ENCODE data around the gene GLI3. TPM values are rescaled to one million over a fixed set of nuclear protein-coding genes. Genes with fewer than 3 reads are reported as not detected.

The GLI3 gene
- total RNA-seq, 1 donor from 2014 or later: 17.1 TPM

DNA sequence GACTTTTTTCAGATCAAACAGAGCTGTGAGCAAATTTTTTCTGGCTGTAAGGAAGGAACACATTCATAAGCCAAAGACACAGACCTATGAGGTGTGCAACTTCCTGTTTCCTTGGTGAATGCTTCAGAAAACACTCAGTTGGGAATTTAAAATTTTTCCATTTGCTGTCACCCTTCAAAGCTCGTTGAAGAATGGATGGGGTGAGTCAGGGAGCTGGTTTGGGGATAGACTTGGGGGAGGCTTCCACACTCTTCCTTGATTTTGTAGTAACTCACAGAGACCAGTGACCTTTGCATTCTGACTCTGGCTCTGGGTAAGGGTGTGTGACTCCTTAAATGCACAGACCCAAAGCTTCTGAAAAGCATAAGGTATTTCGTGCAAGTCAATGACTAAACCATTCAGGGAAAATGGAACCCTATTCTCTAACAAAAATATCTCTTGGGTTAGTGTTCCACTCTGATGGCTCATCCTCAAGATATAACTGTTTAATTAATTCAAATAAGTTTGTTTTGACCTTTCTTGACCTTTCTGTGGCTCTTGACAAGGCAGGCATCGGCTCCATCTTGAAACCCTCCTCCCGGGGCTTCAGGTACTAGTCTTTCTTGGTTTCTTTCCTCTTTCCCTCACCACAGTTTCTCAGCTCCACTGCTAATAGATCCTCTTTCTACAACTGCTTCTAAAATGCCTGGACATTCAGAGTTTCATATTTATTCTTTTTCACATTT lies 306.3 kb downstream of the GLI3 start:
- DNase-seq (ENCODE audit: low spot score): no peak

DNA sequence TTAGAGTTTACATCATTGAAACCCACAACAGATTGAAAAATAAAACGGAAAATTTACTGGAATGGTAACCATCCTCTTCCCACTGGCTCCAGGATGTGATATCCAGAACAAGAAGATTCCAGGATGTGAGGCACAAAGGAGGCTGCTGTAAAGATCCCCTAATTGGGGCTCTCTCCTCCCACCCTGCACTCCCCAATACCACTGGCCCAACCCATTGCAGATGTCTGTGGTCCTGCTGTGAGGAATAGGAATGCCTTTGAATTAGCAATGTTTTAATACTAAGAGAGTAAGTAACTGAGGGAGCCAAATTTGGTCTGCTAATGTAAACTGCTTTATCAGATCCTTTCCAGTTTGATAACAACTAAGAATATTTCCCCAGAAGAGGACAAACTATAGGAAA lies 308.2 kb downstream of the GLI3 start:
- DNase-seq (ENCODE audit: low spot score): no peak

DNA sequence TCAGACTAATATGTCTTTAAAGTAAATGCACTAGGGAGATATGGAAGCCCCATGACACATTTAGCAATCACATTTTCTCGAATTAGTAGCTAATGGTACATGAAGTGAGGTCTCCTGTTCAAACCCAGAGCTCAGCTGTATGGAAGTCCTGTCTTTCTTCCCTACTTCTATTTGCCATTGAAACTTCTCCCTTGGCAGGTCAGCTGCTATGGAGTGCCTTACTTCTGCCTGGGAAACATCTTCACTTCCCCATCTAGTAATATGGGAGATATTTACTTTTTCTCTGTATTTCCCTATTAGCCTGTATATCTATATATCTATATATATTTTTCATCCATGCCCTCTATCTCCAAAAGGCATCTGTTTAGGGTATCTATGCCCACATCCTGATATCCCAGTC lies 308.8 kb downstream of the GLI3 start:
- DNase-seq (ENCODE audit: low spot score): no peak

DNA sequence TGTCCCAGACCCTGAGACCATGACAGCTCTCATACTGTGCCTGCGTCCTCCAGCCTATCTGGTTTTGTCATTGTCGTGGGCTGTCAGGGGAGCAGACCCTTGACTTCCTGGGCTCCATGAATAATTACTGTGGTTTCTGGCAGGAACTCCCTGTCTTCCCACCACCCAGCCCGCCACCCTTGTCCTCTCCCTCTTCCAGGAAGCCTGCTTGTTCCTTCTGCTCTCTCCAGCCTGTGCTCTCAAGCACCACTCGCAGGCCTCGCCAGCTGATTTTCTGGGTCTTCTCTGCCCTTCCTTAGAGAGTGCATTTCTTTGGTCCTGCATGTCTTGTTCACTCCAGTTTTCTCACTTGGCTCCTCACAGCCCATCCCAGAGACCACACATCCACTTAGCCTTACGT lies 309.6 kb downstream of the GLI3 start:
- no peak for DNase-seq (ENCODE audit: low spot score)

DNA sequence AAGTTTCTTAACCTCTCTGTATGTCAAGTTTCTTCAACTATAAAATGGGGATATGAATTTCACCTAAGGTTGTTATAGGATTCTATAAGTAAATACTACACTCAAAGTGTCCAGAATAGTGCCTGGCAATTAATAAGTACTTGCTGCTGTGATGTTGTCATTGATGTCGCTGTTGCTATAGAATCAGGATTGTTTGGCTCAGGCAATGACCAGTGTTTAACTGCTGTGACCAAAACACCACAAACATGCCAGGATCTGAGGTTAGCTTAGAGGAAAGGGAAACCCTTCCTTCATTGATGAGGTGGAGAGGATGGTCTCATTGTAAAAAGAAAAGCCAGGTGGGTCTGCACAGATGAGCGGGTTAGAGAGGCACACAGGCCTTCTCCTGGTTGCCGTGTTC lies 311.1 kb downstream of the GLI3 start:
- no peak for DNase-seq (ENCODE audit: low spot score)

DNA sequence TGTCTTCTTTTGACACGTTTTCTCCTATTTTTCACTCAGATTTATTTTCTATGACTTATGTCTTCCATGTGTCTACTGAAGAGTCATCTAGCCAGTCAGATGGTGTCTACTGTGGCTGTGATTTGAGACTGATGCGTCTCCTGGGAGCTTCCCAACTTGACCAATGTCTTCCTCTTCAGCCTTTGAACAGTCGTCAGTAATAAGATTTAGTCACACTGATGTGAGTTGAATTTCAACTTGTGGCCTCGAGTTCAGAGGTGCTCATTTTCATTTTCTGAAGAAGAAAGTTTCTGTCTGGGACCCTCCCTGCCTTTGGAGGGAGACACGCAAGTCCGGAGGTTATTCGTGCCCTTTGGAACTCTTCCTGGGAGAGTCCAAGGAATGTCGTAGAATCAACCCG lies 312.2 kb downstream of the GLI3 start:
- DNase-seq (ENCODE audit: low spot score): no peak

DNA sequence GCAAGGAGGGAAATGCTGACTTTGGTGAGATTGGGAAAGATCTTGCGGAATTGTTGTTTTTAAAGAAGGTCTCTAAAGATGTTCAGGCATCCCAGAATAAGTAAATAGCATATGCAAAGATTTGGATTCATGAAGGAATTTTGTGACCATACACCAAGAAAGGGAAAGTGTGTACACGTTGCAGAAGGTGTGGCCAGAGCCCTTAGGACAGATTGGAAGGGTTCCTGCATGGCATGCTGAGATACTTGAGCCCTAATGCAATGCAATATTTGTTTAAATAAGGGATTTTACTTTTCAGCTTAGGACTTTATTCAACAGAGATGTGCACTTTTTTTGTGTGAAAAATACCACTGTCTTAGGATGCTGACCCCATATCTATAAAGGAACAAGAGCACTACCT lies 314.6 kb downstream of the GLI3 start:
- DNase-seq (ENCODE audit: low spot score): no peak

DNA sequence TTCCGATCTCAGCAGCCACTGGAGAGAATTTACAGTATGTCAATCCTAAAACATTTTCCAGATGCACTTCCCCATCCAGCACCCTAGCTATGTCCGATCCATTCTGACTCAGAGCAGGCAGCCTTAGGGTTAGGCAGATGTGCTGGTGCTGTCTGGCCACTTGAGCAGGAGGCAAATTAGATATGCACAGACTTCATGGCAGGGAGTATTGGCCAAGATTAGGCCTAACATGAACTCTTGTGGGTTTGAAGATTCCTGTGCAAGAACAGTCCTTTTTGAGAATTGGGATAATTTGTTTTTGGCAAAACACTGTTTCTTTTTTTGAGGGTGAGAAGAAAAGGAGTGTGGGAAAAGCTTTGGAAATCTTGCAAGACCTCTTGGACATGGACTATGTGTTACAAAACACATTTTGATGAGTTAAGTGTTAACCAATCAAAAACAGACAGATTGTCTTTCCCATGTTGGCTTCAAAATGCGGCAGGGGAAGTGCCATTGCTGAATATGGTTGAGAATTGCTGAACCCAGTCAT lies 315.5 kb downstream of the GLI3 start:
- DNase-seq (ENCODE audit: low spot score): peak; percentile 35

DNA sequence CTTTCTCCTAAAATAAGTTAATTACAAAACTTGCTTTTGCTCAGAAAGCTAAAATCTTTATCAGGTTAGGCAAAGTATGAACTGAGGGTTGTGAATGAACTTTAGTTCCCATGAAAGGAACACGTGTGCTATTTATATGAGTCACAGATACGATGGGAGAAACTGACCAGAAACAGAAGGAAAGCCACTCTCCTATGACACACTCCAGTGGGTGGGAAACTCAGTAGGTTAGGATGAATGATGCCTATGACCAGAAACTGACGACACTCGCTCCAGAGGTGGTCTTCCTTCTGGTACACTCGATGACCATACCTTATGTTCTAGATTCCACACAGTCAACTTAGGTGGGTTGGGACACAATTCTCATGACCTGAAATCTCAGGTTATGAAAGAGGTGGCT lies 318.4 kb downstream of the GLI3 start:
- DNase-seq (ENCODE audit: low spot score): no peak

DNA sequence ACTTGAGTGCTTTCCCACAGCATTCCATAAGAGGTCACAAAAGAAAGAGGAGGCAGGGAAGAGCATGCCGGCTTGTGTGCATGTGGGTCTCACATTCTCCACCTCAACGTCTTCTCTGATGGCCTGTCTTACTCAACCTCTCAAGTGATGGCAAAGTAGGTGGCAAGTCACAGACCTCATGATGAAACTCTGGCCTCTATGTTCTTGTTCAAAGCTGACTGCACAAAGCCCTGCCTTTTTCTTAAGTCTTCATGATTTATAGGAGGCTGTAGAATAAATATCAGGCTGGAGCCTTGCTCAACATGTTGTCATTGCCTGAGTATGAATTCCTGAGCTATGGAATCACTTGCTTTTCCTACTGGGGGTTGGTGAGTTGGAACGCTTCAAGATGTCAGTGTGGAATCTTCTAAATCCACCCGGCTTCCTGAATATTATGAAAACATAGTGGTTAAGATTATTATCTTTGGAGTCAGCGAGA lies 320.5 kb downstream of the GLI3 start:
- peak; percentile 94 for DNase-seq (ENCODE audit: low spot score)

DNA sequence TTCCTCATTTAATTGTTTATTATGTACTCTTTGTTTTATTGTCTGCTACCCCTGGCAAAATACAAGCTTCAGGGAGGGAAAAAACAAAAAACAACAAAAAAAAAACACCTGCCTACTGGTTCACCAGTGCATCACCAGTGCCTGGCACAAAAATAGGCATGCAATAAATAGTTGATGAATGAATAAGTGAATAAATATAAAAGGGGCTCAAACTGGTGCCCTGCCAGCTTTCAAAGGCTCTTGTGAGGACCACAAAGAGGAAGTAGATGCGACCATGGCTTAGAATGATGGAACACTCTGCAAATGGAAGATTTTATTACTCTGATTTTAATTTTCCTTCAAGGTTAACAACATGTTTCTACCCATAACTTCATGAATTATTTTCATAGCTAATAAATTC lies 321.1 kb downstream of the GLI3 start:
- DNase-seq (ENCODE audit: low spot score): no peak

DNA sequence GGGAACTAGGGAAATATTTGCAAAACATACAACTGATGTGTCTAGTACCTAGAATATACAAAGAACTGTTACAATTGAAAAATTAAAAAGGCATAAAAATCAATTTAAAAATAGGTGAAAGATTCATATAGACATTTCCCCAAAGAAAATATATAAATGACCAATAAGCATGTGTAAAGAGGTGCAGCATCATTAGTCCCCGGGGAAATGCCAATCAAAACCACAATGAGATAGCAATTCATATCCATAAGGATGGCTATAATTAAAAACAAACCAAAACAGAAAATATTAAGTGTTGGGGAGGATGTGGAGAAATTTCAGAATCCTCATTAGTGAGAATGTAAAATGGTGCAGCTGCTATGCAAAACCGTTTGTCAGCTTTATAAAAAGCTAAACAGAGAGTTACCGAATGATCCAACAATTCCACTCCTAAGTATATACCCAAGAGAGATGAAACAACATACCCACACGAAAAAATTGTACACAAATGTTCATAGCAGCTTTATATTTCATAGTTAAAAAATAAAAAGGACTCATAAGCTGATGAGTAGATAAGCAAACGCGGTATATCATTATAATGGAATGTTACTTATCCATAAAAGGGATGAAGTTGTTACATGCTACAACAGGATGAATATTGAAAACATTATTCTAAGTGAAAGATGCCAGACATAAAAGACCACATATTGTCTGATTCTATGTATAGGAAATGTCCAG lies 324.0 kb downstream of the GLI3 start:
- DNase-seq (ENCODE audit: low spot score): no peak

DNA sequence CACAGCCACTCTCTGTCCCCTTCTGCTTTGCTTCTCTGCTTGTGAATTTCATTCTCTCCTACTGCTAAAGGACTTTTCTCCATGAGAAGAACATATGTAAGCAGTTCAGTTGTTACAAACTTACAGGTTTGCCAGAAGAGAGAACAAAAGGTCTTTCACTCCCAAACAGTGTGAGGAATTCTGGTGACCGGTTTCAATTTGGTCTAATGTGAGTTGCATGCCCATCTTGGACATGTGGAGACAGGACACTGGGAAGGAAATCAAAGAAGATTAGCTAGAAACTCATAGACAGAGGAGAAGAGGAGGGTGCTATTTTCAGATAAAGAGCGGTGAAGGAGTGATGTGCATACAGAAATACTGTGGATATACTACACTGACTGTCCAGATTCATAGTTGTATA lies 324.6 kb downstream of the GLI3 start:
- DNase-seq (ENCODE audit: low spot score): no peak

DNA sequence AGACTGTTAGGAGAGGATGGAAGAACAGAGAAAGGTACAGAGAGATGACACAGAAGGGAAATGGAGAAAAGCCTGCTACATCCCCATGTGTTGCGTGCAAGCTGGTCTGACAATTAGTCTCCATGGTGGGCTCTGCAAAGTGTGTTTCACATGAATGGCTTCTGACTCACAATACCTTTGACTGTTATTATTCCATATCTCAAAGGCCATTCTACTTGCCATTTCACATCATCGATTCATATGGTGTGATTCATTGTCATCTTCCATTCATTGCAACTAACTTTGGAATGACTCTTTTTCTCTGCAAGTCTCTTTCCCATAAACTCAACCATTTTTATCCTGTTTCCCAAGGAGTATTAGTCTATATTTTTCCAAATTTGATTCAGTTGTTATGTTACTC lies 325.2 kb downstream of the GLI3 start:
- no peak for DNase-seq (ENCODE audit: low spot score)
